Measurements from ENCODE around the gene PRSS56. TPM values are rescaled to one million over a fixed set of nuclear protein-coding genes. Genes with fewer than 3 reads are reported as not detected.

The PRSS56 gene
- total RNA-seq, 1 experiment from 2014 or later, result not detected

Other genes starting within 250 kb of the PRSS56 start
- not detected in 2 replicates for gene ALPP, start 141.6 kb upstream of the PRSS56 start, total RNA-seq (2014; rRNA removed; shearing (Covaris generic); ENCODE audit: low replicate concordance)
- not detected in 2 replicates for gene ALPG, start 113.5 kb upstream of the PRSS56 start, total RNA-seq (2014; rRNA removed; shearing (Covaris generic); ENCODE audit: low replicate concordance)
- not detected in 2 replicates for gene ALPI, start 64.2 kb upstream of the PRSS56 start, total RNA-seq (2014; rRNA removed; shearing (Covaris generic); ENCODE audit: low replicate concordance)
- gene ECEL1, start 32.6 kb upstream of the PRSS56 start, total RNA-seq (2014; rRNA removed; shearing (Covaris generic); ENCODE audit: low replicate concordance), result 1.0 TPM in 1 of 2 replicates, not detected in the other
- not detected in 2 replicates for gene CHRND, start 5.8 kb downstream of the PRSS56 start, total RNA-seq (2014; rRNA removed; shearing (Covaris generic); ENCODE audit: low replicate concordance)
- not detected in 2 replicates for gene CHRNG, start 19.3 kb downstream of the PRSS56 start, total RNA-seq (2014; rRNA removed; shearing (Covaris generic); ENCODE audit: low replicate concordance)
- 1.6 and 2.2 TPM in 2 replicates for gene TIGD1, start 30.2 kb downstream of the PRSS56 start, total RNA-seq (2014; rRNA removed; shearing (Covaris generic); ENCODE audit: low replicate concordance)
- 74.2 and 146 TPM in 2 replicates for gene EIF4E2, start 30.3 kb downstream of the PRSS56 start, total RNA-seq (2014; rRNA removed; shearing (Covaris generic); ENCODE audit: low replicate concordance)
- gene EFHD1, start 113.2 kb downstream of the PRSS56 start, total RNA-seq (2014; rRNA removed; shearing (Covaris generic); ENCODE audit: low replicate concordance), result 0.57 TPM in 1 of 2 replicates, not detected in the other
- 14.4 and 29.6 TPM in 2 replicates for gene GIGYF2, start 176.9 kb downstream of the PRSS56 start, total RNA-seq (2014; rRNA removed; shearing (Covaris generic); ENCODE audit: low replicate concordance)

Measured in Caki2 (cell line).